Ecto neural progenitor cell (in vitro differentiated cells): ENCODE measurements around the gene ATP6V0A1.
"Not testable (repeated sequence)": the region's sequence is repeated elsewhere in the genome, so short reads cannot be mapped to it uniquely, and the experiment has no call there.

Experiments used
- DNase-seq: peaks from one replicate; pipeline ENCODE4 v3.0.0-alpha.2; 2018; ENCODE audit warnings: low spot score

Gene ATP6V0A1

DNA sequence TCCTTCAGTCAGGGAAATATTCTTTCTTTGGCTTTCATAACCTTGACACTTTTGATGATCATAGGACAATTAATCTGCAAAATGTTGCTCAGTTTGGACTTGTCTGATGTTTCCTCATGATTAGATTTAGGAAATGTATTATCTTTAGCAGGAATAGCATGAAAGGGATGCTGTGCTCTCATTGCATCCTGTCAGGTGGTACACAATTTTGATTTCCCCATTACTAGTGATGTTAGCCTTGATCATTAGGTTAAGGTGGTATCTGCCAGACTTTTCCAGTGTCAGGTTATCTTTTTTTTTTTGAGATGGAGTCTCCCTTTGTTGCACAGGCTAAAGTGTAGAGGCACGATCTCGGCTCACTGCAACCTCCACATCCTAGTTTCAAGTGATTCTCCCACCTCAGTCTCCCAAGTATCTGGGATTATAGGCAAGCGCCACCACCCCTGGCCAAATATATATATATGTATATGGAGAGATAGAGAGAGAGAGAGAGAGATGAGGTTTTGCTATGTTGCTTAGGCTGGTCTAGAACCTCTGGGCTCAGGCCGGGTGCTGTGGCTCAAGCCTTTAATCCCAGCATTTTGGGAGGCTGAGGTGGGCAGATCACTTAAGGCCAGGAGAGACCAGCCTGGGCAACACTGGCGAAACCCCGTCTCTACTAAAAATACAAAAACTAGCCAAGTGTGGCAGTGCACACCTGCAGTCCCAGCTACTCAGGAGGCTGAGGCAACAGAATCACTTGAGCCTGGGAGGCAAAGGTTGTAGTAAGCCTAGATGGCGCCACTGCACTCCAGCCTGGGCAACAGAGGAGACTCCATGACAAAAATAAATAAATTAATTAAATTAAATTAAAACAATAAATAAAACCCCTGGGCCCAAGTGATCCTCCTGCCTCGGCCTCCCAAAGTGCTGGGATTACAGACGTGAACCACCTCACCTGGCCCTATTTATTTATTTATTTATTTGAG is 19.8 kb upstream of the ATP6V0A1 start:
- DNase-seq = no peak

DNA sequence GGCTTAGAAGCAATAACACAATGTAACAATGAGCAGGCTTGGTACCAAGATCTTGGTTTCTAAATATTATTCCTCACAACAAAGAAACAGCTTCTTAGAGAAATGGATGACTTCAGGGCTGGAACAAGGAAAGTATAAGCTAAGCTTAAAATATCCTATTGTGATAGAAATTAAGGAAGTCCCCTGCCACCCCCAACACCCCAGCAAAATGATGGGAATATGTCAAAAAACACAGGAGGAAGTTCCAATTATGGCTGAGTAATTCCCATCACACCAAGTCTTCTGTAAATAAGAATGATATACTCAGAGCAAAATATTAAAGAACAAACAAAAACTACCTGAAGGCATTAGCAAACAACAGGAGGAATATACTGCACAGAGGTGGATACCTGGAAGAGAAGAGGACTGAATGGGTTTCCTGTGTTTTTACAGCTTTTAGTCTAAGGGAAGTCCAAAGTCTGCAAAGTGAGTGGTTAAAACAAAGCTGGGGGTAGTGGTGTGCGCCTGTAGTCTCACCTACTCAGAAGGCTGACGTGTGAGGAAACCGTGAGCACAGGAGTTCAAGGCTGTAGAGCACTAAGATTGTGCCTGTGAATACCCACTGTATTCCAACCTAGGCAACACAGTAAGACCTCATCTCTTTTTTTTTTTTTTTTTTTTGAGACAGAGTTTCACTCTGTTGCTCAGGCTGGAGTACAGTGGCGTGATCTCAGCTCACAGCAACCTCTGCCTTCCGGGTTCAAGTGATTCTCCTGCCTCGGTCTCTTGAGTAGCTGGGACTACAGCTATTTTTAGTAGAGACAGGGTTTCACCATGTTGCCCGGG is 17.1 kb upstream of the ATP6V0A1 start:
- DNase-seq = no peak

DNA sequence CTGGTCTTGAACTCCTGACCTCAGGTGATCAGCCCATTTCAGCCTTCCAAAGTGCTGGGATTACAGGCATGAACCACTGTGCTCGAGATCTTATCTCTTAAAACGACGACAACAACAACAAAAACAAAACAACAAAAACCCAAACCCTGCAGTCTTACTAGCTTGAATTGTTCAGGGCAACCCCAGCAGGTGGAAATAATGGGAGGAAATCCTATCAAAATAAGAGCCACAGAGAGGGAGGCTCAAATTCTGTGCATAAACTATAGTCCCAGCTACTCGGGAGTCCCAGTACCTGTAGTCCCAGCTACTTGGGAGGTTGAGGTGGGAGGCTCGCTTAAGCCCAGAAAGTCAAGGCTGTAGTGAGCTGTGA is 16.5 kb upstream of the ATP6V0A1 start:
- DNase-seq = no peak

DNA sequence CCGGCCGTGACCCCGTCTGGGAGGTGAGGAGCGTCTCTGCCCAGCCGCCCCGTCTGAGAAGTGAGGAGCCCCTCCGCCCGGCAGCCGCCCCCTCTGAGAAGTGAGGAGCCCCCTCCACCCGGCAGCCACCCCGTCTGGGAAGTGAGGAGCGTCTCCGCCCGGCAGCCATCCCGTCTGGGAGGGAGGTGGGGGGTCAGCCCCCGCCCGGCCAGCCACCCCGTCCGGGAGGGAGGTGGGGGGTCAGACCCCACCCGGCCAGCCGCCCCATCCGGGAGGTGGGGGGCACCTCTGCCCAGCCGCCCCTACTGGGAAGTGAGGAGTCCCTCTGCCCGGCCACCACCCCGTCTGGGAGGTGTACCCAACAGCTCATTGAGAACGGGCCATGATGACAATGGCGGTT is 9.5 kb upstream of the ATP6V0A1 start:
- not testable (repeated sequence) for DNase-seq

DNA sequence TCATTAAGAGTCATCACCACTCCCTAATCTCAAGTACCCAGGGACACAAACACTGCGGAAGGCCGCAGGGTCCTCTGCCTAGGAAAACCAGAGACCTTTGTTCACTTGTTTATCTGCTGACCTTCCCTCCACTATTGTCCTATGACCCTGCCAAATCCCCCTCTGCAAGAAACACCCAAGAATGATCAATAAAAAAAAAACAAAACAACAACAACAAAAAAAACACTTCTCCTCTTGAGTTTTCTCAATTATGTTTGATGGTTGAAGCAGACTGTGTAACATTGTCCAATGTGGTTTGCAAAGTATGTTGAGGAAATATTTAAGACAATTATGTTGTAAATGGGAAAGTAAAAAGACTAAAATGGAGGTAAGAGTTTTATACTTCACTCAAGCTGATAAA is 8.8 kb upstream of the ATP6V0A1 start:
- DNase-seq = not testable (repeated sequence)

DNA sequence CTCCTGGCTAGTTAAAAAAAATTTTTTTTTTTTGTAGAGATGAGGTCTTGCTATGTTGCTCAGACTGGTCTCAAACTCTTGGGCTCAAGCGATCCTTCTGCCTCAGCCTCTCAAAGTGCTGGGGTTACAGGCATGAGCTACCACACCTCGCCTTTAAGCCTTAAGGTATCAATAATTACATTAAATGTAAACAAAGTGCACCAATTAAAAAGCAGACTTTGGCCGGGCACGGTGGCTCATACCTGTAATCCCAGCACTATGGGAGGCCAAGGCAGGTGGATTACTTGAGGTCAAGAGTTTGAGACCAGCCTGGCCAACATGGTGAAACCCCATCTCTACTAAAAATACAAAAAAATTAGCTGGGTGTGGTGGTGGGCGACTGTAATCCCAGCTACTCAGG is 7.4 kb upstream of the ATP6V0A1 start:
- DNase-seq = not testable (repeated sequence)

DNA sequence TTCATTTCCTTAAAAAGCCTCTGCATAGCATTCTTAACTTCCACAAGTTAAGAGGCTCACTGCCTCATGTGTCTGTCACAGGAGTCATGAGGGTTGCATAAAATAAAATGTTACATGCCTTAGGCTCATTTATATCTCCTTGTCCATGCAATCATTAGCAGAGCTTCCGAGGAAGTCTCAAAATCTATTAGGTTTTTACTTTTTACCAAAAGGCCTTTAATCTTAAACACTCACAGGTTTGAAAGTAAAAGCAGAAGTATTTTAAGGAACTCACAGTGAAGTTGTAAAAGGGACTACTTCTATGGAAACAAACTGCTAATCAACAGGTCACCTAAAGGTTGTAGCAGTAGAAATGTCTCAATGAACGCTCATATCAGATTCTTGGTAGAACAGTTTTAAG is 5.2 kb upstream of the ATP6V0A1 start:
- no peak for DNase-seq

DNA sequence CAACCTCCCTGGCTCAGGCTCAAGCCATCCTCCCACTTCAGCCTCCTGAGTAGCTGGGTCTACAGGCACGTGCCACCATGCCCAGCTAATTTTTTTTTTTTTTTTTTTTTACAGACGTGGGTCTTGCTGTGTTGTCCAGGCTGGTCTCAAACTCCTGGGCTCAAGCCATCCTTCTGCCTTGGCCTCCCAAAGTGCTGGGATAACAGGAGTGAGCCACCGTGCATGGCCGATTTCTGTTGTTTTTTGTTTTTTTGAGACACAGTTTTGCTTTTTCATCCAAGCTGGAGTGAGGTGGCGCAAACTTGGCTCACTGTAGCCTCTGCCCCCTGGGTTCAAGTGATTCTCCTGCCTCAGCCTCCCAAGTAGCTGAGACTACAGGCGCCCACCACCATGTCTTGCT is 3.7 kb upstream of the ATP6V0A1 start:
- DNase-seq = not testable (repeated sequence)

DNA sequence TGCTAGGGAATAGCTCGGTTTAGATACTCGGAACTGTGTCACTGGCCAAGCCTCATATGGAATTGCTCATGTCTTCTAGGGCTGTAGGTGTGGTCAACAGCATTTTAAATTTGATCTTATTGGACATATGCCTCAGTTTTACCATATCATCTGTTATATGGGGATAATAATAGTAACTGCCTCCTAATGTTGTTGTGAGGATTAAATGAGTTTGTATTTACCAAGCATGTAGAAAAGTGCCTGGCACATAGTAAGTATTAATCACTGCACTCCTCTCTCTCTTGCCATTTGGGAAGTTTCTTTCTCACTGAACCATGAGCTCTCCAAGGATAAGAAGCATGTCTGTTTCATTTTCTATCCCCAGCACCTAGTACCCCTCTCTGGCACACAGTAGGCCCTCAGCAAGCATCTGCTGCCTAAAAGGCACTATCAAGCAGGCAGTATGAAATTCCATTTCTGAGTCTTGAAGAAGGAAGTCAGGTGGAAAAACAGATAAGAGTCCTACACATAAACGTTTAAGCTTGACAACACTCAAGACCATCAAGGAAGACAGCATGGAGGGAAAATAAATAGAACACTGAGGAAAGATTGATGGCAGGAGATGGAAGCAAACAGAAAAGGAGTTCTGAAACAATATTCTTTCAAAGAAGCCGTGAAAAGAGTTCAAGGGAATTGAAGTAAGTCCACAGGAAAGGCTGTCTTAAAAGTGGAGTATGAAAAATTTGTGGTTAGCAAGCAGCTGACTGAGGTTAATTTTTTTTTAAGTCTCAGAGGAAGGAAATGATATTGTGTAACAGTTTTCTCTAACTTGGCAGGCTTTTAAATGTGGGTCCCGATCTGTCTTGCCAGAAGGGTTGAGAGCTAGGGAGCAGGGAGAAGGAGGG is 2.2 kb upstream of the ATP6V0A1 start:
- DNase-seq = no peak

DNA sequence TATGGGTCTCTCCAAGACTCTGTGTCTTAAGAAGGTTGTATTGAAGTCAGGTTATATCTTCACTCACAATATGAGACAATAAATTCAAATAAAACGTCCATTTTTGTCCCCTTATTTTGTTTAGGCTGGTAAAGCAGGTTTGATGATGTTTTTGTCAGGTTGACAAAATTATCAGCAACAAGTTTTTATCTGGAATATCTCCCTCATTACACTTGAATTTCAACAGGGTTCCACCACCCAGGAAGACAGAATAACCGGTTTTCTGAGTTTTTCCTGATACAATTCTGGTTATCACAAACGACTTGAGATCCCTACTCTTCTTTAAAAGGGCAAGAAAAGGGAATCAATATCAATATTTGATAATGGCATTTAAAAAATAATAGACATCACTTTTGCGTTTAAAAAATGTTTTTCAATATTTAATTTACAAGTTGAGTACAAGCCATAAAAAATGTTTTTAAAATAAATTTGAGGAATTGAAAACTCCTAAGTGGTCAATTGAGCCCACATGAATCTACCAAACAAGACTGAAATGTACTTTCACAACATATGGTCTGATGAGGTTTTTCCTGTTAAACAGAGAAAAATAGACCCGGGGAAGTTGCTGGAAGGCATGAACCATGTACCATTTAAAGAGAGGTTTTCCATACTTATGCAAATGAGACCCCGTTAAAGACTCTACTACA is 1.4 kb upstream of the ATP6V0A1 start:
- DNase-seq = no peak

DNA sequence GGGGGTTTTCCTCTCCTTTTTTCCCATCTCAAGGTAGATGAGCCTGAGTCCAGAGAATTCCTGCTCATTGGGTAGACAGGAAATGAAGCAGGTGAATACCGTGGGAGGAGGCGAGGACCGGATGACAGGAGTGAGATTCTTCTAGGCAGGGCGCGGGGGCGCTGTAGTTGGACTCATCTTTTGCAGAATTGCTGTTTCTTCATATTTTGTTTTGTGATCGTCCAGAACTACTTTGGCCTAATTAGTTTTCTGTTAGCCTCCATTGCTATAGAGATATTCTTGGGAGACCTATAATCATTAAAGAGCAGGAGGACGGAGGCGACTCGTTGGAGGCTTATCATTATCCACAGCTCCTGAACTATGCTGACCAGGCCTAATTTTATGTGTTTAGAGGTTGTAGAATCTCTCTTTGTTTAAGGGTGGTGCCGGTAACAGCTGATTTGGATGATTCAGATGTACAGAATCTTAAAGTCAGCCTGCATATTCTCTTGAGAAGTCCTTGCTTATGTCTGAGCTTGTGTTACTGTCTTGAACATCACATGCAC is 650 bp downstream of the ATP6V0A1 start:
- peak; percentile 61 for DNase-seq

DNA sequence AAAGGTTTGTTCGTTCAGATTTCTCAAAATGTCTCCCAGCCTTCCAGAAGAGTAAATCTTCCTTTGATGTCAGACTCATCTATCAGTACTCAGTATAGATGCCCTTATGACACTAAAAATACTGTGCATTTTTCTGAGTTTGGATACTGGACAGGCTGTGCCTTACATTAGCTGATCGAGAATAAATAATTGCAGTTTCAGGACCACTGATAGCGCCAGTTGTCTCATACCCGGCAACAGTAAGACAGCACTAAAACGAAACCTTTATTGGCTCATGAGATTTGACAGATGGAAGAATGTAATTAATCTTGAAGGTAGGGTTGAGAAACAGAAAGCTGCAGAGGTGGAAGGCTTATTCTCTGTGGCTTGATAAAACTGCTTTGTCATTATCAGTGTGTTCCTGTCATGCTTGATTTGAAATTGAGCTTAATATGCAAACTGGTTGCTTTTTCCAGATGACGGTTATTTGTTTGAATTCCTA is 1.2 kb downstream of the ATP6V0A1 start:
- DNase-seq = no peak

DNA sequence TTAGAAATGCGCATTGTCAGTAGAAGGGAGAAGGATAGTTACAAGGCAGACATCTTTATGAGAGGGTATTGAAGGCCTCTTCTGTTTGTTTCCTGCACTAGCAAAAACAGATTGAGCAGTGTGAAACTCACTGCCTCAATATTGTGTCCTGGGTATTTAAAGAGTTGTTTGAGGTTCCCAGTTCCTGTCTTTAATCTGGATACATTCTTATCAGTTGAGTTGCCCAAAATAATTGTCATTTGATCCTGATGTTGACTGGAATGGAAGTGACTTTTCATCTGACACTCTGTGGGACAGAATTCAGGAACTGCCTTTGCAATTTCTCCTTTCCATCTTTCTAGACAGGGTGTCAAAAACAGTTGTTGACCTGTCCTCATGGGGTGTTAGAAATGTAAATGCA is 1.7 kb downstream of the ATP6V0A1 start:
- no peak for DNase-seq

DNA sequence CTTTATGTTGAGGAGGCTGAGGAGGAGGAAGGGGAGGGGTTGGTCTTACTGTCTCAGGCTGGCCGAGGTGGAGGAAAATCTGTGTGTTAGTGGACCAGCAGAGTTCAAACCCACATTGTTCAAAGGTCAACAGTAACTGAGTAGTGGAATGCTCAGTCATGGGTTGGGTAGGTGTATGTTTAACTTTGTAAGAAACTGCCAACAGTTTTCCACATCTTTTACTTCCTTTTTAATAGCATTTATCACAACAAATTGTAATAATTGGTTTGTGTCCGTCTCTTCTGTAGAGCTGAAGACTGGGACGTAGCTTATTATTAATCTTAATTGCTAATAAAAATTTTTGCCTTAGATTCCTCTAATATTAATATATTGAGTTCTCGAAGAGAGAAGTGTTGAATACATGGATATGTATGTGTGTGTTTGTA is 5.3 kb downstream of the ATP6V0A1 start:
- no peak for DNase-seq

DNA sequence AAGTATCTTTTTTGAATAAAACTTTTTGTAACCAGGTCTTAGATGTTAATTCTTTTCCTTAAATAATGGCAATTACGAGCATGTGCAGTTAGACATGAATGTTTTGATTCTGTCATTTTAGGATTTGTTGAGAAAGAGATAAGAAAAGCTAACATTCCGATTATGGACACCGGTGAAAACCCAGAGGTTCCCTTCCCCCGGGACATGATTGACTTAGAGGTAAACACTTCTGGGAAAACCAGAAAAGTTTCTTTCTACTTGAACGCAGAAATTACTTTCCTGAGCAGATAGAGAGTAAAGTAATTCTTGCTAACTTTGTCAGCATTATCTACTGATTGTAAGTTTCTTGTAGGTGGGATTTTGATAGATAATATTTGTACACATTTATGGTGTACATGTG is 9.2 kb downstream of the ATP6V0A1 start:
- no peak for DNase-seq

DNA sequence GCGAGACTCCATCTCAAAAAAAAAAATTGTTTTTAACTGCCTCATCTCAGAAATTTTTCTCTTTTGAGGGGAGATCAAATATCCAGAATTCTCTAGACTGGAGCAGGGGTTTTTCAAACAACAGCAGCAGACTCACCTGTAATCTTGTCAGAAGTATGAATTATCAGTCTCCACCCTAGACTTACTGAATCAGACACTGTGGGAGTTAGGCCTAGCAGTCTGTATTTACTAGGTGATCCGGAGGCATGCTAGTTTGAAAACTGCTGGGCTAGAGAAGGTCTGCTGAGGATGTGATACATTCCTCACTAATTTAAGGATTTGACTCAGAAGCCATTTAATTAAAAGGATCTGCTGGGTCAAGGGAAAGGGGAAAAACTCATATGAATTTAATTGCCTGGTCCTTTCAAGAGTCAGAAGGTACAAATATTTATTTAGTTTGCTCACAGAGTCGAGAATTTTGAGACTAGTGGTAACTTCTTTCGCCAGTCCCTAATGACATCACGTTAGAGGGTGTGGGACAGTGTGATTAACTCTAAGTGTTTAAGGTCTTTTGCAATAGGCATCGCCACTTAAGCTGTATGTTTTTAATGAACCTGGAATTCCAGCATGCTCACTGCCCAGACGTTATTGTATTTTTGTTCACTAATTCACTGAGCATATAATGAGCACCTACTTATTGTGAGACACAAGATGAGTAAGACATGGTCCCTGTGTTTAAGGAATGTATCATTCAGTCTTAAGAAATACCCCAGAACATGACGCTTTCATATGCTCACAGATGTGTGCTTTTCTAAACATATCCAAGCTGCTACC is 14.2 kb downstream of the ATP6V0A1 start:
- DNase-seq = no peak

DNA sequence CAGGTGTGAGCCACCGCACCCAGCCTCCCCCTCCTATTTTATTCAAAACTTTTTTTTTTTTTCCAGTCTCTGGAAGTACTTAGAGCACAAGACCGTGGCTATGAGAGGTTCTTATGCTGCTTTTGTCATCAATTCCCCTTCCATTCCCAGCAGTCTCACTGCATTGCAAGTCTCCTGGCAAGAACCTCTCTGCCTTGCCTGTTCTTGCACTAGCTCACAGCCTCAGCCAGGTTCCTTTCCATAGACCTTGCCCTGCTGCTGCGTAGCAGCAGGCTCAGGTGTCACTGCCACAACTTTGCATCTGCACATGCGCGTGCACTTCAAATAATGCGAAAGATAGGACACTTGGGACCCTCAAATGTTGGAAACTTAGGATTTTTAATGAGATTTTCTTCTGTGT is 15.6 kb downstream of the ATP6V0A1 start:
- no peak for DNase-seq

DNA sequence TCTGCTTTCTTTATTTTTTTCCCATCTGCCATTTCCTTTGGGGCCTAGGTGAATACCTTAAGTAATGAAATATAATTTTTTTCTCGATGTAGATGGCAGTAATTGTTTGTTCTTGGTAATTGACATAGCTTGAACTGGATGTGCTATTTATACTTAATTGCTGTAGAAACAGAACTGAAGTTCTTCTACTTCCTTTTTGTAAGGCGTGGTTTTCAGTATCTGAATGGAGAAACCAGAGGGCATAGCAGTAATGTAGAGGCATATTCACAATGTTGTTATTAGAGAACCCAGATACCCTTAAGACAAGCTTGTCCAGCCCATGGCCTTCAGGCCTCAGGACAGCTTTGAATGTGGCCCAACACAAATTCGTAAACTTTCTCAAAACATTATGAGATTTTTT is 16.4 kb downstream of the ATP6V0A1 start:
- DNase-seq = no peak

DNA sequence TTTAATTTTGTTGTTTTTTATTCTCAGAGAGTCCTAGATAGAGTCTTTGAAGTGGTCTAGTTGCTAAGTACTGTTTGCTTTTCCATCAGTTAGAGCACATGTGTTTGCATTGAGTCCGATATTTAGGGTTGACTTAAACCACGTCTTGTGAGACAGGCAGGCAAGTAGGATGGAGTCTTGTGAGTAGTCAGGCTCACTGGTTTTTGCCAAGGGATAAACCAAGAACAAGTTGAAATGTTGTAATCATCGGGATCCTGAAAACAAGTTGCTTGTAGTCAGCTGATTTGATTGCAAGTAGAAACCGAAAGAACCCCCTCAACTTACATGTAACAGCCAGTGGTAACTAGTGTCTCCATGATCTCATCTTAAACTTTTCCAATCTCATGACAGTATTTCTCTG is 17.2 kb downstream of the ATP6V0A1 start:
- no peak for DNase-seq

DNA sequence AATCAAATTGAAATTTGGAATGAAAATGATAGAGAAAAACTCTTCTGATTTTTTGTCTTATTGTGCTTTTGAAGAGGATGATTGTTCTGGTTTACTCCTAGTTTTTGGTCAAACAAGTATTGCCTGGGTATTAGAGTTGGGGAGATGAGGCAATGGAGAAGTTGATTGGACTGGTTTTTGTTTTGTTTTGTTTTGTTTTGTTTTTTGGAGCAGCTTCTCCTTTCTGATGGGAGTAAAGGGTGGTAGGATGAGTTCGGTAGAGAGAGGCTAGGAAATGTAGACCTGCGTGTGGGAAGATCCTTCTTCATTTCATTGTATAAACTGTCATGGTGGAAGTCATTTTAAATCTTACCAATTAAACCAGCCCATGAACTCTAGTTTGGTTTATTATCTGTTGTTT is 17.7 kb downstream of the ATP6V0A1 start:
- DNase-seq = no peak
